ENCODE results near the gene BRD8. TPM values are rescaled to one million over a fixed set of nuclear protein-coding genes. Genes with fewer than 3 reads are reported as not detected.

Gene BRD8
- total RNA-seq, 1 experiment from 2014 or later, result 73.4 TPM

DNA sequence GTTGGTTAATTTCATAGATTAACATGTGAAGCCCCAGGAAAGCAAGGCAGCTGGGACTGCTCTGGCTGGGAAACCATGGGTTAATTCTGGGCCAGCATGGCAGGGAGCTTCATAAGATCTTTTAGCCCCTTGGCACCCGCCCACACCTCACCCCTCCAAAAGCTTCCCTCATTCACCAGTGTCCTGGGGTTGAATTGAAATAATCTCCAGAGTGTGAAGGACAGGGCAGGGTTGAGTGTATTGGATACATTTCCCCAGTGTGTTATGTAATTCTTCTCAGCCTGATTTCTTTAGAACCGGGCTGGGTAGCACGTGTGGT lies 75.2 kb downstream of the BRD8 start:
- Mint-ChIP-seq H3K9me3 (no peaks in the 10 kb centered on the region), H3K4me3 (no peak overlapping the region), H3K36me3 (peaks cover 5% of the 10 kb centered on the region; the same call in 1 of the 2 replicates), H3K27me3 (ENCODE audit: low read depth) (peaks cover 73% of the 10 kb centered on the region), H3K4me1 (peaks cover 21% of the 10 kb centered on the region), H3K27ac (no peak overlapping the region)
- no peak for DNase-seq (ENCODE audit: low spot score)
- TF ChIP-seq NFE2L1 (CRISPR knock-in tag; IDR thresholded peaks at IDR 0.05), result no peak
- no peak for TF ChIP-seq GRHL2 (CRISPR knock-in tag; IDR thresholded peaks at IDR 0.05; ENCODE audit: insufficient replicate concordance, severe bottlenecking)
- TF ChIP-seq TEAD4 (CRISPR knock-in tag; IDR thresholded peaks at IDR 0.05), result no peak
- no peak for TF ChIP-seq EMX1 (CRISPR knock-in tag; IDR thresholded peaks at IDR 0.05)
- TF ChIP-seq, protein P1, sequence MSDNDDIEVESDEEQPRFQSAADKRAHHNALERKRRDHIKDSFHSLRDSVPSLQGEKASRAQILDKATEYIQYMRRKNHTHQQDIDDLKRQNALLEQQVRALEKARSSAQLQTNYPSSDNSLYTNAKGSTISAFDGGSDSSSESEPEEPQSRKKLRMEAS (CRISPR knock-in tag; IDR thresholded peaks at IDR 0.05), result no peak
- no peak for TF ChIP-seq NR1H2 (CRISPR knock-in tag; IDR thresholded peaks at IDR 0.05)
- TF ChIP-seq, protein P2, sequence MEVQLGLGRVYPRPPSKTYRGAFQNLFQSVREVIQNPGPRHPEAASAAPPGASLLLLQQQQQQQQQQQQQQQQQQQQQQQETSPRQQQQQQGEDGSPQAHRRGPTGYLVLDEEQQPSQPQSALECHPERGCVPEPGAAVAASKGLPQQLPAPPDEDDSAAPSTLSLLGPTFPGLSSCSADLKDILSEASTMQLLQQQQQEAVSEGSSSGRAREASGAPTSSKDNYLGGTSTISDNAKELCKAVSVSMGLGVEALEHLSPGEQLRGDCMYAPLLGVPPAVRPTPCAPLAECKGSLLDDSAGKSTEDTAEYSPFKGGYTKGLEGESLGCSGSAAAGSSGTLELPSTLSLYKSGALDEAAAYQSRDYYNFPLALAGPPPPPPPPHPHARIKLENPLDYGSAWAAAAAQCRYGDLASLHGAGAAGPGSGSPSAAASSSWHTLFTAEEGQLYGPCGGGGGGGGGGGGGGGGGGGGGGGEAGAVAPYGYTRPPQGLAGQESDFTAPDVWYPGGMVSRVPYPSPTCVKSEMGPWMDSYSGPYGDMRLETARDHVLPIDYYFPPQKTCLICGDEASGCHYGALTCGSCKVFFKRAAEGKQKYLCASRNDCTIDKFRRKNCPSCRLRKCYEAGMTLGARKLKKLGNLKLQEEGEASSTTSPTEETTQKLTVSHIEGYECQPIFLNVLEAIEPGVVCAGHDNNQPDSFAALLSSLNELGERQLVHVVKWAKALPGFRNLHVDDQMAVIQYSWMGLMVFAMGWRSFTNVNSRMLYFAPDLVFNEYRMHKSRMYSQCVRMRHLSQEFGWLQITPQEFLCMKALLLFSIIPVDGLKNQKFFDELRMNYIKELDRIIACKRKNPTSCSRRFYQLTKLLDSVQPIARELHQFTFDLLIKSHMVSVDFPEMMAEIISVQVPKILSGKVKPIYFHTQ (CRISPR knock-in tag; IDR thresholded peaks at IDR 0.05), result no peak
- TF ChIP-seq, protein P3, sequence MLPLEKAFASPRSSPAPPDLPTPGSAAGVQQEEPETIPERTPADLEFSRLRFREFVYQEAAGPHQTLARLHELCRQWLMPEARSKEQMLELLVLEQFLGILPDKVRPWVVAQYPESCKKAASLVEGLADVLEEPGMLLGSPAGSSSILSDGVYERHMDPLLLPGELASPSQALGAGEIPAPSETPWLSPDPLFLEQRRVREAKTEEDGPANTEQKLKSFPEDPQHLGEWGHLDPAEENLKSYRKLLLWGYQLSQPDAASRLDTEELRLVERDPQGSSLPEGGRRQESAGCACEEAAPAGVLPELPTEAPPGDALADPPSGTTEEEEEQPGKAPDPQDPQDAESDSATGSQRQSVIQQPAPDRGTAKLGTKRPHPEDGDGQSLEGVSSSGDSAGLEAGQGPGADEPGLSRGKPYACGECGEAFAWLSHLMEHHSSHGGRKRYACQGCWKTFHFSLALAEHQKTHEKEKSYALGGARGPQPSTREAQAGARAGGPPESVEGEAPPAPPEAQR (CRISPR knock-in tag; IDR thresholded peaks at IDR 0.05), result no peak
- TF ChIP-seq, protein P4, sequence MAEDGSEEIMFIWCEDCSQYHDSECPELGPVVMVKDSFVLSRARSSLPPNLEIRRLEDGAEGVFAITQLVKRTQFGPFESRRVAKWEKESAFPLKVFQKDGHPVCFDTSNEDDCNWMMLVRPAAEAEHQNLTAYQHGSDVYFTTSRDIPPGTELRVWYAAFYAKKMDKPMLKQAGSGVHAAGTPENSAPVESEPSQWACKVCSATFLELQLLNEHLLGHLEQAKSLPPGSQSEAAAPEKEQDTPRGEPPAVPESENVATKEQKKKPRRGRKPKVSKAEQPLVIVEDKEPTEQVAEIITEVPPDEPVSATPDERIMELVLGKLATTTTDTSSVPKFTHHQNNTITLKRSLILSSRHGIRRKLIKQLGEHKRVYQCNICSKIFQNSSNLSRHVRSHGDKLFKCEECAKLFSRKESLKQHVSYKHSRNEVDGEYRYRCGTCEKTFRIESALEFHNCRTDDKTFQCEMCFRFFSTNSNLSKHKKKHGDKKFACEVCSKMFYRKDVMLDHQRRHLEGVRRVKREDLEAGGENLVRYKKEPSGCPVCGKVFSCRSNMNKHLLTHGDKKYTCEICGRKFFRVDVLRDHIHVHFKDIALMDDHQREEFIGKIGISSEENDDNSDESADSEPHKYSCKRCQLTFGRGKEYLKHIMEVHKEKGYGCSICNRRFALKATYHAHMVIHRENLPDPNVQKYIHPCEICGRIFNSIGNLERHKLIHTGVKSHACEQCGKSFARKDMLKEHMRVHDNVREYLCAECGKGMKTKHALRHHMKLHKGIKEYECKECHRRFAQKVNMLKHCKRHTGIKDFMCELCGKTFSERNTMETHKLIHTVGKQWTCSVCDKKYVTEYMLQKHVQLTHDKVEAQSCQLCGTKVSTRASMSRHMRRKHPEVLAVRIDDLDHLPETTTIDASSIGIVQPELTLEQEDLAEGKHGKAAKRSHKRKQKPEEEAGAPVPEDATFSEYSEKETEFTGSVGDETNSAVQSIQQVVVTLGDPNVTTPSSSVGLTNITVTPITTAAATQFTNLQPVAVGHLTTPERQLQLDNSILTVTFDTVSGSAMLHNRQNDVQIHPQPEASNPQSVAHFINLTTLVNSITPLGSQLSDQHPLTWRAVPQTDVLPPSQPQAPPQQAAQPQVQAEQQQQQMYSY (CRISPR knock-in tag; IDR thresholded peaks at IDR 0.05), result no peak
- ChIA-PET POLR2A (interaction anchor here (0.6 to 1.0 kb wide), 2 partner anchors 13 to 84 kb away, joined by 3 read pairs; no protein-coding TSS in a partner anchor), CTCF (interaction anchor here (0.5 to 1.8 kb wide), 9 partner anchors 12 to 67 kb away, joined by 3 to 12 read pairs (median 4); no protein-coding TSS in a partner anchor)
- ATAC-seq, result peak; percentile 81

DNA sequence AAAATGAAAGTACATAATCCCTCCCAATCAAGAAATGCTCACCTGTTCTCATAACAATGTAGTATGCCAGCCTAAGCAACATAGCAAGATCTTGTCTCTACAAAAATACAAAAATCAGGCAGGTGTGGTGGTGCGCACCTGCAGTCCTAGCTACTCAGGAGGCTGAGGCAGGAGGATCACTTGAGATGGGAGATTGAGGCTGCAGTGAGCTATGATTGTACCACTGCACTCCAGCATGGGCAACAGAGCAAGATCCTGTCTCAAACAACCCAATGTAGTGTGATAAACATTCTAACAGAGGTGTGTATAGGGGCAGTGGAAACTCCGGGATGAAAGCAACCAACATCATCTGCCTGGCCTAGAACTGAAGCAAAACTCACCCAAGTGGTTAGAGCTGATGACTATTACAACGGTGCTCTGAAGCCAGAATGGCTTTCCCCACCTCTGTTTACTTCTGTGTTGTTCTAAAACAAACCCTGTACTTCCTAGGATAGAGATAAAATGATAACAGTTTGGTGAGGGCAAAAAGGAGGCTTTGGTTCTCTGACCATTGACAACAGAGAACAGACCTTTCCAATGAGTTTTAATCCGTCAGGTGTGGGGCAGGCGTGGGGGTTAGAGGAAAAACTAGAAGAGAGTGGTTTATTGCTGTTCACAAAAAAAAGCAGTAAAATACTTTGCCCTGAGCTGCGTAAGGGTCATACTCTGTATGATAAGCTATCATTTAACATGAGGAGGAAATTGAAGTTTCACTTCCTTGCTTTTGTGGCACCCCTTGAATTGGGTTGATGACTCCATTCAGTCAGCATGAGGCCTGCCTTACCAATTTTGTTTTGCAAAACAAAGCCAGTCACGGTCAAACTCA lies 75.7 kb downstream of the BRD8 start:
- H3K36me3 Mint-ChIP-seq, result peaks cover 5% of the 10 kb centered on the region; the same call in 1 of the 2 replicates
- H3K9me3 Mint-ChIP-seq, result no peaks in the 10 kb centered on the region
- no peak overlapping the region for H3K27ac Mint-ChIP-seq
- CTCF ChIA-PET, result interaction anchor here (0.9 to 1.8 kb wide), 8 partner anchors 18 to 66 kb away, joined by 3 to 12 read pairs (median 4); partner anchors contain the start of gene WNT8A
- POLR2A ChIA-PET, result interaction anchor here (0.6 to 1.0 kb wide), 2 partner anchors 14 to 83 kb away, joined by 3 read pairs; no protein-coding TSS in a partner anchor
- DNase-seq (ENCODE audit: low spot score) (no peak), ATAC-seq (peak; percentile 36)
- H3K4me1 Mint-ChIP-seq, result peaks cover 21% of the 10 kb centered on the region
- H3K27me3 Mint-ChIP-seq (ENCODE audit: low read depth), result peaks cover 79% of the 10 kb centered on the region
- no peak overlapping the region for H3K4me3 Mint-ChIP-seq
- no peak for TF ChIP-seq OVOL2 (CRISPR knock-in tag; IDR thresholded peaks at IDR 0.05; ENCODE audit: borderline replicate concordance)
- TF ChIP-seq, protein P5, sequence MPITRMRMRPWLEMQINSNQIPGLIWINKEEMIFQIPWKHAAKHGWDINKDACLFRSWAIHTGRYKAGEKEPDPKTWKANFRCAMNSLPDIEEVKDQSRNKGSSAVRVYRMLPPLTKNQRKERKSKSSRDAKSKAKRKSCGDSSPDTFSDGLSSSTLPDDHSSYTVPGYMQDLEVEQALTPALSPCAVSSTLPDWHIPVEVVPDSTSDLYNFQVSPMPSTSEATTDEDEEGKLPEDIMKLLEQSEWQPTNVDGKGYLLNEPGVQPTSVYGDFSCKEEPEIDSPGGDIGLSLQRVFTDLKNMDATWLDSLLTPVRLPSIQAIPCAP (CRISPR knock-in tag; IDR thresholded peaks at IDR 0.05), result no peak
- TF ChIP-seq RORB (CRISPR knock-in tag; IDR thresholded peaks at IDR 0.05), result no peak
- peak; percentile 40; the same call in 1 of the 2 replicates for TF ChIP-seq TEAD1 (CRISPR knock-in tag; IDR thresholded peaks at IDR 0.05)
- TF ChIP-seq, protein P6, sequence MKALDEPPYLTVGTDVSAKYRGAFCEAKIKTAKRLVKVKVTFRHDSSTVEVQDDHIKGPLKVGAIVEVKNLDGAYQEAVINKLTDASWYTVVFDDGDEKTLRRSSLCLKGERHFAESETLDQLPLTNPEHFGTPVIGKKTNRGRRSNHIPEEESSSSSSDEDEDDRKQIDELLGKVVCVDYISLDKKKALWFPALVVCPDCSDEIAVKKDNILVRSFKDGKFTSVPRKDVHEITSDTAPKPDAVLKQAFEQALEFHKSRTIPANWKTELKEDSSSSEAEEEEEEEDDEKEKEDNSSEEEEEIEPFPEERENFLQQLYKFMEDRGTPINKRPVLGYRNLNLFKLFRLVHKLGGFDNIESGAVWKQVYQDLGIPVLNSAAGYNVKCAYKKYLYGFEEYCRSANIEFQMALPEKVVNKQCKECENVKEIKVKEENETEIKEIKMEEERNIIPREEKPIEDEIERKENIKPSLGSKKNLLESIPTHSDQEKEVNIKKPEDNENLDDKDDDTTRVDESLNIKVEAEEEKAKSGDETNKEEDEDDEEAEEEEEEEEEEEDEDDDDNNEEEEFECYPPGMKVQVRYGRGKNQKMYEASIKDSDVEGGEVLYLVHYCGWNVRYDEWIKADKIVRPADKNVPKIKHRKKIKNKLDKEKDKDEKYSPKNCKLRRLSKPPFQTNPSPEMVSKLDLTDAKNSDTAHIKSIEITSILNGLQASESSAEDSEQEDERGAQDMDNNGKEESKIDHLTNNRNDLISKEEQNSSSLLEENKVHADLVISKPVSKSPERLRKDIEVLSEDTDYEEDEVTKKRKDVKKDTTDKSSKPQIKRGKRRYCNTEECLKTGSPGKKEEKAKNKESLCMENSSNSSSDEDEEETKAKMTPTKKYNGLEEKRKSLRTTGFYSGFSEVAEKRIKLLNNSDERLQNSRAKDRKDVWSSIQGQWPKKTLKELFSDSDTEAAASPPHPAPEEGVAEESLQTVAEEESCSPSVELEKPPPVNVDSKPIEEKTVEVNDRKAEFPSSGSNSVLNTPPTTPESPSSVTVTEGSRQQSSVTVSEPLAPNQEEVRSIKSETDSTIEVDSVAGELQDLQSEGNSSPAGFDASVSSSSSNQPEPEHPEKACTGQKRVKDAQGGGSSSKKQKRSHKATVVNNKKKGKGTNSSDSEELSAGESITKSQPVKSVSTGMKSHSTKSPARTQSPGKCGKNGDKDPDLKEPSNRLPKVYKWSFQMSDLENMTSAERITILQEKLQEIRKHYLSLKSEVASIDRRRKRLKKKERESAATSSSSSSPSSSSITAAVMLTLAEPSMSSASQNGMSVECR (CRISPR knock-in tag; IDR thresholded peaks at IDR 0.05; ENCODE audit: borderline replicate concordance), result no peak
- TF ChIP-seq CBFB (CRISPR knock-in tag; IDR thresholded peaks at IDR 0.05; ENCODE audit: low read depth), result no peak
- TF ChIP-seq ZNF671 (CRISPR knock-in tag; IDR thresholded peaks at IDR 0.05), result no peak
- no peak for TF ChIP-seq SOX15 (CRISPR knock-in tag; IDR thresholded peaks at IDR 0.05)
- TF ChIP-seq JAZF1 (CRISPR knock-in tag; IDR thresholded peaks at IDR 0.05), result no peak
- peak; percentile 69; the same call in 1 of the 2 replicates for TF ChIP-seq ZNF121 (CRISPR knock-in tag; IDR thresholded peaks at IDR 0.05)
- TF ChIP-seq HMGA2 (CRISPR knock-in tag; IDR thresholded peaks at IDR 0.05), result no peak
